HCT116 (cell line): ENCODE measurements around the gene MLH1. TPM values are rescaled to one million over a fixed set of nuclear protein-coding genes. Genes with fewer than 3 reads are reported as not detected.

Experiments
- ATAC-seq: fragments of 200-7000 bp; cut with Tn5 transposase; 2 replicates; pipeline ENCODE4 v1.9.1; 2020; ENCODE audit warnings: mild to moderate bottlenecking, moderate library complexity
- BruUV-seq: library from RNA; stranded (reverse); fragments of 400-500 nt; replicated peaks from 2 replicates; lab custom pipeline; 2021; lab: Mats Ljungman, UMichigan
- CTCF ChIA-PET: fragments of 300-600 bp; sonication (Branson Sonifier 250); formaldehyde crosslinking; loops from one replicate; lab custom pipeline; 2021; ENCODE audit warnings: antibody characterized with exemption; lab: Charles Lee
- POLR2A ChIA-PET: fragments of 300-600, 350-600 bp; sonication (Branson Sonifier 250); formaldehyde crosslinking; loops from one replicate; lab custom pipeline; 2021; ENCODE audit warnings: antibody characterized with exemption; lab: Charles Lee
- RAD21 ChIA-PET, 2 experiments: fragments of 300-600 bp; sonication (Branson Sonifier 250); formaldehyde crosslinking; loops; one replicate each; lab custom pipeline; 2023; ENCODE audit warnings: low total read pairs in 2 of 2; ENCODE audit not compliant: uncharacterized antibody in 2 of 2, unreplicated experiment in 2 of 2, low non-redundant PET in 1 of 2; lab: Charles Lee
- DNase-seq: peaks from one replicate; pipeline ENCODE4 v3.0.0-alpha.2; 2010; ENCODE audit warnings: low read depth, low spot score
- H2AFZ ChIP-seq: fragments of 200-600 bp; shearing (Covaris generic), sonication (generic); 2 replicates; pipeline ENCODE4 v1.6.1; 2017; ENCODE audit warnings: low read depth, mixed run types, mixed read lengths, antibody characterized with exemption, low read length; ENCODE audit not compliant: poor library complexity, severe bottlenecking
- H3K27ac ChIP-seq: 2 replicates; pipeline ENCODE4 v1.5.1; 2012; ENCODE audit warnings: low read depth, low read length
- H3K27me3 ChIP-seq: fragments of 200-600 bp; sonication (generic); 2 replicates; pipeline ENCODE4 v1.6.1; 2016; ENCODE audit warnings: mixed run types, low read length, mixed read lengths; ENCODE audit not compliant: insufficient read depth
- H3K36me3 ChIP-seq, 2 experiments: fragments of 200-500 bp in 1 of 2; fragments of 200-600 bp in 1 of 2; sonication (Bioruptor generic) in 1 of 2; sonication (generic) in 1 of 2; 2 replicates each; pipeline versions ENCODE4 v1.5.1 to v1.6.1; 2014 to 2016; ENCODE audit warnings: low read length in 2 of 2, inconsistent platforms in 1 of 2, mixed read lengths in 1 of 2, mixed run types in 1 of 2; ENCODE audit not compliant: insufficient read depth in 2 of 2, control insufficient read depth in 1 of 2
- H3K4me1 ChIP-seq, 2 experiments: fragments of 200-600 bp in 1 of 2; sonication (generic) in 1 of 2; 2 replicates each; pipeline versions ENCODE4 v1.5.1 to v1.6.1; 2012 to 2017; ENCODE audit warnings: low read length in 2 of 2, inconsistent platforms in 1 of 2, mild to moderate bottlenecking in 1 of 2, mixed read lengths in 1 of 2, mixed run types in 1 of 2, moderate library complexity in 1 of 2; ENCODE audit not compliant: insufficient read depth in 2 of 2, control insufficient read depth in 1 of 2
- H3K4me2 ChIP-seq: fragments of 200-600 bp; sonication (generic); 2 replicates; pipeline ENCODE4 v1.6.1; 2017; ENCODE audit warnings: mixed run types, low read length, mixed read lengths
- H3K4me3 ChIP-seq, 2 experiments: fragments of 200-600 bp in 1 of 2; sonication (generic) in 1 of 2; replicated peaks in 1 of 2; 2 replicates each; pipeline ENCODE4 v1.5.1; 2011 to 2016; ENCODE audit warnings: low read length in 2 of 2, control low read depth in 1 of 2, low read depth in 1 of 2, mild to moderate bottlenecking in 1 of 2, mixed read lengths in 1 of 2, mixed run types in 1 of 2
- H3K79me2 ChIP-seq: fragments of 200-600 bp; sonication (generic); 2 replicates; pipeline ENCODE4 v1.6.1; 2017; ENCODE audit warnings: mild to moderate bottlenecking, mixed run types, low read length, moderate library complexity, mixed read lengths; ENCODE audit not compliant: insufficient read depth
- H3K9ac ChIP-seq: fragments of 200-600 bp; sonication (generic); 2 replicates; pipeline ENCODE4 v1.6.1; 2016; ENCODE audit warnings: low read length, mixed read lengths
- H3K9me2 ChIP-seq: fragments of 200-600 bp; sonication (generic), shearing (Covaris generic); 2 replicates; pipeline ENCODE4 v1.6.1; 2017; ENCODE audit warnings: mixed run types, mild to moderate bottlenecking, moderate library complexity; ENCODE audit not compliant: insufficient read depth
- H3K9me3 ChIP-seq, 2 experiments: fragments of 200-500 bp in 1 of 2; fragments of 200-600 bp in 1 of 2; sonication (Bioruptor generic) in 1 of 2; sonication (generic) in 1 of 2; 2 replicates each; pipeline ENCODE4 v1.6.1; 2014 to 2017; ENCODE audit warnings: low read length in 2 of 2, mixed read lengths in 2 of 2, inconsistent platforms in 1 of 2, low read depth in 1 of 2, mild to moderate bottlenecking in 1 of 2, mixed run types in 1 of 2, moderate library complexity in 1 of 2; ENCODE audit not compliant: control insufficient read depth in 1 of 2, insufficient read depth in 1 of 2
- H4K20me1 ChIP-seq: fragments of 200-600 bp; sonication (generic), shearing (Covaris generic); 2 replicates; pipeline ENCODE4 v1.6.1; 2017; ENCODE audit warnings: mixed run types, mild to moderate bottlenecking, moderate library complexity; ENCODE audit not compliant: insufficient read depth
- ATF3 ChIP-seq: IDR thresholded peaks from 2 replicates; pipeline ENCODE4 v1.6.1; 2012
- CBX3 ChIP-seq: IDR thresholded peaks from 2 replicates; pipeline ENCODE4 v1.6.1; 2012; ENCODE audit warnings: low read depth
- CEBPB ChIP-seq: IDR thresholded peaks from 2 replicates; pipeline ENCODE4 v1.6.1; 2012; ENCODE audit warnings: low read depth
- CTCF ChIP-seq, 3 experiments: fragments of 200-600 bp in 1 of 3; sonication (generic) in 1 of 3; IDR thresholded peaks in 2 of 3; conservative IDR thresholded peaks in 1 of 3; 2 replicates each; pipeline ENCODE4 v1.5.1; 2012 to 2017; ENCODE audit warnings: low read depth in 2 of 3, low read length in 2 of 3, antibody characterized with exemption in 1 of 3, borderline replicate concordance in 1 of 3, control low read depth in 1 of 3, mild to moderate bottlenecking in 1 of 3, mixed read lengths in 1 of 3, mixed run types in 1 of 3, moderate library complexity in 1 of 3; ENCODE audit not compliant: insufficient read depth in 1 of 3
- EGR1 ChIP-seq: IDR thresholded peaks from 2 replicates; pipeline ENCODE4 v1.6.1; 2012; ENCODE audit warnings: low read depth
- EZH2 ChIP-seq: fragments of 200-600 bp; sonication (generic); IDR thresholded peaks from 2 replicates; pipeline ENCODE4 v1.6.1; 2017; ENCODE audit warnings: antibody characterized with exemption, mixed run types
- EZH2phosphoT487 ChIP-seq: fragments of 200-600 bp; IDR thresholded peaks from 2 replicates; pipeline ENCODE4 v1.6.1; 2018; ENCODE audit warnings: antibody characterized with exemption, borderline replicate concordance
- MAX ChIP-seq: IDR thresholded peaks from 2 replicates; pipeline ENCODE4 v1.6.1; 2012
- POLR2A ChIP-seq: IDR thresholded peaks from 2 replicates; pipeline ENCODE4 v1.7.0; 2011; ENCODE audit warnings: borderline replicate concordance; ENCODE audit not compliant: insufficient read depth, insufficient read length; ENCODE audit errors: extremely low read depth
- POLR2AphosphoS5 ChIP-seq: IDR thresholded peaks from 2 replicates; pipeline ENCODE4 v1.6.1; 2011; ENCODE audit warnings: mild to moderate bottlenecking, low read depth, low read length, moderate library complexity
- RAD21 ChIP-seq: IDR thresholded peaks from 2 replicates; pipeline ENCODE4 v1.6.1; 2012; ENCODE audit warnings: low read depth, mild to moderate bottlenecking
- SIN3A ChIP-seq: IDR thresholded peaks from 2 replicates; pipeline ENCODE4 v1.6.1; 2012; ENCODE audit warnings: low read depth
- SP1 ChIP-seq: IDR thresholded peaks from 2 replicates; pipeline ENCODE4 v1.6.1; 2012; ENCODE audit warnings: low read depth
- SRF ChIP-seq: IDR thresholded peaks from 2 replicates; pipeline ENCODE4 v1.6.1; 2012; ENCODE audit warnings: low read depth
- TCF7L2 ChIP-seq: IDR thresholded peaks from 2 replicates; pipeline ENCODE4 v1.7.0; 2011; ENCODE audit warnings: borderline replicate concordance, inconsistent platforms; ENCODE audit not compliant: insufficient read depth, insufficient read length; ENCODE audit errors: extremely low read depth
- YY1 ChIP-seq: IDR thresholded peaks from 2 replicates; pipeline ENCODE4 v1.6.1; 2011; ENCODE audit warnings: low read length, low read depth, moderate library complexity, mild to moderate bottlenecking; ENCODE audit not compliant: insufficient replicate concordance; ENCODE audit errors: extremely low read depth
- ZNF274 ChIP-seq: fragments of 200-500 bp; sonication (Bioruptor generic); IDR thresholded peaks from 2 replicates; pipeline ENCODE4 v1.6.1; 2014; ENCODE audit warnings: mild to moderate bottlenecking, low read depth, low read length, inconsistent platforms
- intact Hi-C: fragments of 100-400 bp; cut with micrococcal nuclease; formaldehyde crosslinking; loops from 2 replicates; pipeline ENCODE4 v1.10.0; 2022
- total RNA-seq: library from RNA; stranded (reverse); gene quantifications from one replicate; pipeline ENCODE4 v1.2.1, GENCODE V29; 2021; ENCODE audit not compliant: unreplicated experiment

MLH1 gene
- total RNA-seq, 1 experiment from 2014 or later = 9.6 TPM

- no peak for ATAC-seq
- no peaks in the 10 kb centered on the region for H3K9me3 ChIP-seq
- peaks cover 0 to 8% of the 10 kb centered on the region in 2 experiments; a peak in 2 of 4 replicates for H3K4me1 ChIP-seq
- H3K36me3 ChIP-seq = no peaks in the 10 kb centered on the region
- CTCF ChIA-PET = no interaction called here
- BruUV-seq = no TSS peak
- H3K9me2 ChIP-seq = no peaks in the 10 kb centered on the region
- H3K27ac ChIP-seq = no peak overlapping the region
- no peaks in the 10 kb centered on the region for H3K79me2 ChIP-seq
- H3K4me2 ChIP-seq = no peak overlapping the region
- H3K4me3 ChIP-seq = no peak overlapping the region
- no peaks in the 10 kb centered on the region for H4K20me1 ChIP-seq
- H3K9ac ChIP-seq = no peak overlapping the region
- RAD21 ChIA-PET = no interaction called here
- no peak for TF ChIP-seq POLR2A
- TF ChIP-seq RAD21 = no peak
- no peak for TF ChIP-seq SP1
- TF ChIP-seq ZNF274 = no peak
- no peak for TF ChIP-seq SRF
- no peak for TF ChIP-seq CEBPB
- TF ChIP-seq MAX = no peak
- TF ChIP-seq TCF7L2 = no peak
- TF ChIP-seq EZH2phosphoT487 = no peak
- TF ChIP-seq POLR2AphosphoS5 = no peak
- TF ChIP-seq SIN3A = no peak
- TF ChIP-seq CTCF (IDR thresholded peaks at IDR 0.05 in 2 of 3, conservative IDR thresholded peaks at IDR 0.05 in 1 of 3; ENCODE audit: borderline replicate concordance in 1 of 3, insufficient read depth in 1 of 3, low read depth in 2 of 3, low read length in 2 of 3) = no peak
- TF ChIP-seq EGR1 = no peak
- no peak for TF ChIP-seq CBX3
- no peak for TF ChIP-seq ATF3
- TF ChIP-seq YY1 = no peak
- TF ChIP-seq EZH2 = no peak
- TF ChIP-seq, all 23 proteins: peak for 0
- no peaks in the 10 kb centered on the region for H3K27me3 ChIP-seq
- no peak overlapping the region for H2AFZ ChIP-seq
- intact Hi-C loops = loop anchor here (5.0 to 10.0 kb wide), 2 partner anchors 141 to 214 kb away; no protein-coding TSS in a partner anchor
- POLR2A ChIA-PET = no interaction called here
- DNase-seq = no peak
These were observed 37.2 kb upstream of the MLH1 start for GRCh38 chr3:36956155-36956554.
